Esophagus mucosa (tissue), 1 donor: ENCODE results near the gene PCMTD2. TPM values are rescaled to one million over a fixed set of nuclear protein-coding genes. Genes with fewer than 3 reads are reported as not detected.
A peak's percentile ranks its signal among the peaks of the same experiment; 100 is the strongest.
"Not testable (repeated sequence)": the region's sequence is repeated elsewhere in the genome, so short reads cannot be mapped to it uniquely, and the experiment has no call there.

Experiments
- ATAC-seq: fragments of 200-7000 bp; cut with Tn5 transposase; one replicate; pipeline ENCODE4 v1.9.1; 2020
- total RNA-seq: library from RNA; stranded (reverse); gene quantifications from one replicate; pipeline ENCODE4 v1.2.4, GENCODE V29; 2023
- donor health status: DM: yes; HTN: yes; CAD: no.

Gene PCMTD2
- total RNA-seq, 1 donor from 2014 or later, result 26.0 TPM

DNA sequence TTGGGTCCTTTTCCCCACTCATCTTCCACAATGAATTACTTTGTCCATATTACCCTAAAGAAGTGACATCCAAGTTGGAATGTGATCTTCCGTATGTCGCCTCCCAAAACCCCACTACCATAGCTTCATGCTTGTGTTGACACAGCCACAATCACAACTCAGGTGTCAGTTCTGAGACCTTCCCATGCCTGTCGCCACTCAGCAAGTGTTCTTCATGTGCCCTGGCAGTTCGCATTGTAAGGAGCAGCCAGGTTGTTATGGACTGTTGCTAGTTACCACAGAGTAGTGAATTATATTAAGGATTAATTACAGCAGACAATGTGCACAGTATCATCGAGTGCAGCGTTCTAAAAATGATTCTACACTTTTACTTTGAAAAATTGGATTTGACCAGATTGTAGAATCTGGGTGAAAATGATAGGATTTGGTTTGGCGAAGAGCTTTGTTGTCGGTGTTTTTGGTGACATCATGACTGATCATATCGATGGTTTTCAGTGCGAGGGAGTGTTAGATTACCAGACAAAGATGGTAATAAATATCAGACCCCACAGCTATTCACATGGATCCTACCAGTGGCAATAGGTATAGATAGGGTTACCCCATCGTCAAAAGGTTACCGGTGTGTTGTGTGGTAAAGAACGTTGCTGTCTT lies 1.7 kb downstream of the PCMTD2 start:
- no peak for ATAC-seq

DNA sequence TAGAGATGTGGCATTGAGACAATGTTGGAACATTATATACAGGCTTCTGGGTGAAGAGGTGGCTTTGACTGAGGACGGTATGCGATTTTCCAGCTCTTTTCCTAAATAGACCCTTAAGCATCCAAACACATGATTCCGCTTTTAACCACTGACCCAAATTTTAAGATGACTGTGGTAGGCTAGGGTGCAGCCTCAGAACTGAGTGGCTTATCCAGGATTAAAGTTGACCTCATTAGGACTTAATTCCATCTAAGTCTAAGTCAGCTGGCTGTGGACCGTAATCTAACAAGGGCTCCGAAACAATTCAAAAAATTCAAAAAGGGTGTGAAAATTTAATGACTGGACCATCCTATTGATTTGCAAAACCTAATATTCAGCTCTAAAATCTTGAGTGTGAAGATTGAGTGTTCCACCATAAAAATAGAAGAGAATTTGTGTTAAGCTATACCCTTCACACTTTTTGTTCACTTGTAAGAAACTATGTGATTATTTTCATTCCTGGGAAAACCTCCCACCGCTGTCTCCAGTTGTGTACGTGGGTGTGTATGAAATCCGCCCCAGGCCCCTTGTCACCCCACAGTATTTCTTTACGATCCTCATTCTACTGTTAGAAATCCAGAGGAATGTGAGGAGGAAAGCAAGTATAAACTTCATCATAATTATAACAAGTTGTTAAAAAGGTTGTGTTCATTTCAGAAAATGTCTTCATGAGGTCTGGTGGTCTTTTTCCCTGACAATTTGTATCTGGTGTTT lies 2.7 kb downstream of the PCMTD2 start:
- ATAC-seq, result no peak

DNA sequence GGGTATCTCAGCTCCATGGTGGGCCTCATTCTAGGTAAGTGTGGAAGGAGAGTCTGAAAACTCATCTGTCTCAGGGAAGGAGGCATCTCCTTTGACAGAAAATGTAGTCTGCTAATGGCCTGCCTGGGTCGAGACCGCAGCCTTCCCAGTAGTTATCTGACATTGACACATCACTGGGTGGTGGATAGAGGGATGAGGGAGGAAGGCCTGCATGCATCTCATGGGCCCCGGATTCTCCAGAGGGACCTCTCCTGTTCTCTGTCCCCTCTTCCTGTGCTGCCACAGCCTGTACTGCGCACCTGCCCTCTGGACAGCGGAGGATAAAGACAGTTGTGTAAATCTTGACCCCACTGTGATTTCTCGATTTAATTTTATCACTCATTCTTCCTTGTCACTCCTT lies 4.7 kb downstream of the PCMTD2 start:
- ATAC-seq, result no peak

DNA sequence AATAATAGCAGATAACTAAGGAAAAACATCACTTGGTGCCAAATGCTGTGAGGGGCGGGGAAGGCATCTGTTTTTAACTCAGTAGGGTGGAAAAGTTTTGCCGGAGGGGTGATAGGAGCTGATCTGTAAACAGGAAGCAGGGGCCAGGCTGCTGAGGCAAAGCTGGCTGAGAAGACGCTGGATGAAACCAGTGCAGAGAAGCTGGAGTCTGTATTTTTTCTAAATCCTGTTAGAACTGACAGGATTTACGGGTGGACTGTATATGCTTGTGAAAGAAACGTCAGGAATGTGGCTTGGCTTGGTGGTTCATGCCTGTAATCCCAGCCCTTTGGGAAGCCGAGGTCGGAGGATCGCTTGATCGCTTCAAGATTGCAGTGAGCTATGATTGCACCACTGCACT lies 5.6 kb downstream of the PCMTD2 start:
- ATAC-seq, result no peak

DNA sequence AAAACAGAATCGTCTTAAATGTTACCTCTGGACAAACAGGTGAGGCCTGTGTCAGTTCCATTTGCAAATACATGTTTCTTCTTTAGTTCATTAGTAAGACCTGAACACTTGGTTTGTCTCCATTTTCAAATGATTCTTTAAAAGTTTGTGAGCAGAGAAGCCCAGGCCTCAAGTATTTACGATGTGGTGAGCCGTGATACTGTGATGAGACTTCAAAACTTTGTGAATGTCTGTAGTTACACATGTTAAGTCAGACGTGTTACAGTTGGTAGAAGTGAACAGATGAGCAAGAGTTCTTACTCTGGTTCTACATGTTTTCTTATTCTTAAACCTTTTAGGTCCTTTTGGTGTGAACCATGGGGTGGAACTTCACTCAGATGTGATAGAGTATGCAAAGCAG lies 8.5 kb downstream of the PCMTD2 start:
- no peak for ATAC-seq

DNA sequence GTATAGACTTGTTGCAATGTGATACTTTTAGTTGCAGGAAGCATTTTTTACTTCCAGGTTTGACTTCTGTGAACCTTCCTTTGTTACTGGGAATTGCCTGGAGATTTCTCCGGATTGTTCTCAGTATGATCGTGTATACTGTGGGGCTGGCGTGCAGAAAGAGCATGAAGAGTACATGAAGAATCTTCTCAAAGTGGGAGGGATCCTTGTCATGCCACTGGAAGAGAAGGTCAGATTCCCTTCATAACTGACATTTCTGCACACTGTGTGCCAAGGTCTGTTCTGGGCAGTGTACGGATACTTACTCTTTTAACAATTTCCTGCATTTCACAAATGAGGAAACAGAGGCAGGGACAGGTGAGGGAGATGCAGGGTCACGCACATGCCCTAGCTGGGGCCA lies 9.7 kb downstream of the PCMTD2 start:
- no peak for ATAC-seq

DNA sequence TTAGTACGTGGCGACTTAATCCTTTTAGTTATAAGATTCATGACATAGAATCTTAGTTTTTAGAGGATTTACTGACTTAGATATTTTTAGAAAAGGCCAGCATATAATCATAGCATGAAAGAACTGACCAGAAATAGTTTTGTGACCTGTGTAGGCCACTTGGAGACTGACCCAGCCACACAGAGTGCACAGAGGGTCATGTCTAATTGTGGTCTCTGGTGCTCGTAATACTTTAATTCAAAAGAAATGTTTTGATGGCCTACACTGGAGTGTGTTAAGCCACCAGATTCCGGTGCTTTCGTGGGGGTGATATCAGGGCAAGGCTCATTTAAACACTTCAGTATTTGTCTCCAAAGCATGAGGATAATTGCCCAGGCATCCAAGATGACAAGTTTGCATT lies 11.4 kb downstream of the PCMTD2 start:
- ATAC-seq, result no peak

DNA sequence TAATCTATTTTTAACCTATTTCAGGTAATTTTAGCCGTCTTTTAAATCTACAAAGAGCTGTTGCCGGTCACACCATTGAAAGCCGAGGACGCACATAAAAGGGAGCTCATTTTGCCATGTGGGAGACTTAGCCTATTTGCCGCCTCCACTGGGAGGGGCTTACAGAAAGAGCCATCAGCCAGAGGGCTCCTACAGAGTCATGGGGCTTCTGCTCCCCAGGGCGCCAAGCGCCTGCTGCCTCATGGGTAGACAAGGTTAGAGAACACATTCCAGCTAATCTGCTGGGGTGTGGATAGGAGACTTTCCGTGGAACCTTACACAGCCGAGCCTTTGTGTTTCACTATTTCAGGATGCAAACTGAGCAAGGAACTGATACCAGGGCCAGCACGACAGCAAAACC lies 12.6 kb downstream of the PCMTD2 start:
- no peak for ATAC-seq

DNA sequence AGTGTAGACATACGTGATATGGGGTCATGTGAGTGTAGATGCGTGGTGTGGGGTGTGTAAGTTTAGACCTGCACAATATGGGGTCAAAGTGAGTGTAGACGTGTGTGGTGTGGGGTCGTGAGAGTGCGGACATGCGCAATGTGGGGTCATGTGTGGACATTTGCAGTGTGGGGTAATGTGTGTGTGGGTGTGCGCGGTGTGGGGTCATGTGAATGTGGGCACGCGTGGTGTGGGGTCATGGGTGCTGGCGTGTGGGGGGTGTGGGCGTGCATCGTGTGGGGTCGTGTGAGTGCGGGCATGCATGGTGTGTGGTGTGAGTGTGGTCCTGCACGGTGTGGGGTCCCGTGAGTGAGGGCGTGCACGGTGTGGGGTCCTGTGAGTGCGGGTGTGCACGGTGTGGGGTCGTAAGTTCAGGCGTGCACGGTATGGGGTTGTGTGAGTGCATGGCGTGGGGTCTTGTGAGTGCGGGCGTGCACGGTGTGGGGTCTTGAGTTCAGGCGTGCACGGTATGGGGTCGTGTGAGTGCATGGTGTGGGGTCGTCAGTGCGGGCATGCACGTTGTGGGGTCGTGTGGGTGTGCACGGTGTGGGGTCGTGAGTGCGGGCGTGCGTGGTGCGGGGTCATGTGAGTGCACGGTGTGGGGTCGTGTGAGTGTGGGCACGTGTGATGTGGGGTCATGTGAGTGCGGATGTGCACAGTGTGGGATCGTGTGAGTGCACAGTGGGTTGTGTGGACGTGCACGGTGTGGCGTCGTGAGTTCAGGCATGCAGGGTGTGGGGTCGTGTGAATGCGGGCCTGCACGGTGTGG lies 14.3 kb downstream of the PCMTD2 start:
- ATAC-seq, result peak; percentile 36

DNA sequence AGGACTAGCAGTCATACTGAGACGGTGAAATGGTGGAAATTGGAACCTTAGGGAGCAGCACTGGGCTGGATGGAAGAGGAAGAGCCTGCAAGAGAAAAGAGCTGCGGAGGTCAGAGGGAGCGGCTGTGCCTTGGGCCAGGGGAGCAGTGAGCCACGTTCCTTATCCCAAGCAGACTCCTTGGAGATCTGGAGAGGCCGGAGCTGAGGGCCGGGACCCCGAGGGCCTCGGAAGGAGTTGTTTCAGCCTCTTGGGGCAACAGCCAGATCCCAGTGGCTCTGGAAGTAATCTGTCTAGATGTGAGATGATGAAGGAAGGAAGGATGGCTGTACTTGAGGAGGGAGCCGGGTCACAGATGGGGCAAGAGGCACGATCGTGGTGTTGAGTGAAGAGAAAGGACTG lies 16.1 kb downstream of the PCMTD2 start:
- no peak for ATAC-seq

DNA sequence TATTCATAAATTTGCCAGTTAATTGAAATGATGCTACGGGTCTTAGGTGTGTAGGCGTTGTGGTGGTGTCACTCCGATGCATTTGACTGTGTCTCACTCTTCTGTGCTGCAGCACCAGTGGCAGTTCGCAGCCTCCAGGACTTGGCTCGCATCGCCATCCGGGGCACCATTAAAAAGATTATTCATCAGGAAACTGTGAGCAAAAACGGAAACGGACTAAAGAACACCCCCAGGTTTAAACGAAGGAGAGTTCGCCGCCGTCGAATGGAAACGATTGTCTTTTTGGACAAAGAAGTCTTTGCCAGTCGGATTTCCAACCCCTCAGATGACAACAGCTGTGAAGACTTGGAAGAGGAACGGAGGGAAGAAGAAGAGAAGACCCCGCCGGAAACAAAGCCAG lies 17.6 kb downstream of the PCMTD2 start:
- ATAC-seq, result no peak

DNA sequence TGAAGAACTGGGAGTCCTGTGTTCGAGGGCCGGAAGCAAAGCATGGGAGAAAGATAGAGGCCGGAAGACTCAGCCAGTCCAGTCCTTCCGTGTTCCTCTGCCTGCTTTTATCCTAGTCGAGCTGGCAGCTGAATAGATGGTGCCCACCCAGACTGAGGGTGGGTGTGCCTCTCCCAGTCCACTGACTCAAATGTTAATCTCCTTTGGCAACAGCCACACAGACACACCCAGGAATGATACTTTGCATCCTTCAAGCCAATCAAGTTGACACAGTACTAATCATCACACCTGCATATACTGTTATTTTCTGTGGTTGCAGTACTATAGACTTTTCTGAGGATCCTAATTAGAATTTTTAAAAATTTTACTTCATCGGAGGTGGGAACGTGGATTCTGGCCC lies 21.3 kb downstream of the PCMTD2 start:
- no peak for ATAC-seq

DNA sequence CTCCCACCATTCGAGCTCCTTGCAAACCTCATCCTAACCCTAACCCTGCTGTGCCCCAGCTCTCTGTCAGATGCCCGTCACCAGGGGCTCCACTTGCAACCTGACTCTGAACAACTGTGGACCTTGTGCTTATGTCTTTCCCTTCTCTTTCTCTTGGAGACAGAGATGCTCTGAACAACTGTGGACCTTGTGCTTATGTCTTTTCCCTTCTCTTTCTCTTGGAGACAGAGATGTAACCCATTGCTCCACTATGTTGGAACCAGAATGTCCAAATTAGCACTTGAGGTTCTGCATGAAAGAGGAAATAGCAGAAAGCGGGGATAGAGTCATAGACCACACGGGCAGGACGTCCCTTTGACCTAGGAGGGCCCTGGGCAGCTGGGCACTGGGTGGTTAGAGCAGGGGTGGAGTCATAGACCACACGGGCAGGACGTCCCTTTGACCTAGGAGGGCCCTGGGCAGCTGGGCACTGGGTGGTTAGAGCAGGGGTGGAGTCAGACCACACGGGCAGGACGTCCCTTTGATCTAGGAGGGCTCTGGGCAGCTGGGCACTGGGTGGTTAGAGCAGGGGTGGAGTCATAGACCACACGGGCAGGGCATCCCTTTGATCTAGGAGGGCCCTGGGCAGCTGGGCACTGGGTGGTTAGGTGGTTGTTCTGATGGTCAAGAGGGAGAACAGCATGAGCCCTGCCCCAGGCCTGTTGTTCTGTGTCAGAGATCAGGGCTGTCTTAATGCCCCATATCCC lies 22.2 kb downstream of the PCMTD2 start:
- no peak for ATAC-seq

DNA sequence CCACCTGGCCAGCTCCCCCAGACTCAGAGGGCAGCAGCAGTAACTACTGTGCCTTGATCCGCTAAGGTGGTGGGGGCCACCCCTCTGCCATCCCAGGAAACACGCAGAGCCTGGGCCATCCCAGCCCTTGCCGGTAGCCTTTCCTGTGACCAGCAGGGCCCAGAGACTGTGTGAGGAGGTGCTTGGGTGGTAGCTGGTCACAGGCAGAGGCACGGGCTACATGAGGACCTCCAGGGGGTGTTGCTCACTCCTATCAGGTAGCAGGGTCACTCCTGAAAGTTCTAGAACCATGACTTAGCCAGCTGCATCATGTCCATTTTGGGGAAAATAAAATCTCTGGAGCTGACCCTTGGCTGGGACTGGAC lies 22.8 kb downstream of the PCMTD2 start:
- ATAC-seq, result peak; percentile 37

DNA sequence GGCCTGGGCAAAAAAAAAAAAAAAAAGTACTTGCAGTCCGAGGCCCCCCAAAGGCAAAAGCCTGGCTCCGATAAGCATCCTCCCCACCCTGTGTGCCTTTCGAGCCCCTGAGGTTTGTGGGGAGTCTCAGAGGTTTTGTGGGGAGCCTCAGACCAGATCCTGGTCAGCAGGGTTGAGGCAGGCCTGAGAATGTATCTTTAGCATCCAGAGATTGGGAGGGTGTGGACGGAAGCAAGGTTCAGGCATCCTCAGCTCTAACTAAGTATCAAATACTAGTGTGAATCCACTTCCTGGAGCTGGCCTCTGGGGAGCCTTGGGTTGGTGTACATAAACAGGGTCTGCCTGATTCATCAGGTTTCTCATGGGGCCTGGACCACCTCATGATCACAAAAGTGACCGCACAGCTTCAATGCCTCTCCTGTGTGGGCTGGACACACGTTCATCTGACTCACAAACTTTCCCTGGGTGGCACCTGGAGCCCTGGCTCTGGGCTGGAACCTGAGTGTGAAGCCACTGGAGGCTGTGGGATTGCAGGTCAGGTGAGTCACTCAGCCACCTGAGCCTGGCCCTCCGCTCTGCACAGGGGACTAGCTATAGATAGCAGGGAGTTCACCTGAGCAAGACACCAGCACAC lies 24.4 kb downstream of the PCMTD2 start:
- ATAC-seq, result peak; percentile 23

DNA sequence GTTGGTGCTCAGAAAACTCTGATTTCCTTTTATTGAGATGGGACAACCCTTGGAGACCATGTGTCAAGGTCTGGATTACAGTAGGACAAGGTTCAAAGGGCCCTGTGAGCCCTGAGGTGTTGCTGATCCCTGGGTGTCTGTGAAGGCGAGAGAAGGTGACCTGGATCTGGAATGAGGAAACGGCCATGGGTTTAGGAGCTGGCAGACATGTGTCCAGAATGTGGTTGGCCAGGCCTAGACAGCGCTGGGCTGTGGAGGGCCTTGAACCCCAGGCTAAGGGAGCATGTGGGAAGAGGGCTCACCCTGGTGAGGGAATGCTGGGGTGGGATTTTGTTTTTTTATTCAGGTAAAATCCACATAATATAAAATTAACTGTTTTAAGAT lies 24.9 kb downstream of the PCMTD2 start:
- no peak for ATAC-seq

DNA sequence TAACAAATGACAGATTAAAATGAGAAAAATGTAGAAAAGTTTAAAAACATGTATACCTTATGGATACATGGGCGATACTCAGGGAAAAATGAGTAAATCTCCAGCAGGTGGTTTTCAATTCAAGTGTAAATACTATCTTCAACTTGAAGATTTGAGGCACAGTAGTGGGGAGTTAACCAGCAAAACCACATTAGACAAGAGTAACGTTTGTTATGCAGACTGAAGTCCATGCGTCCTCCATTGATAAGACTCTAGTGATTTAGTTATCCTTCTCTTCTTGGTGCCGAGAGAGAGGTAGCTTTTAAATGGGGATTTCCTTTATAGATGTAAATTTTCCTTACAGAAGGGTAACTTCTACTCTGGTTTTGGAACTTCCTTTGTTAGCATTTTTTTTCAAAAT lies 28.1 kb downstream of the PCMTD2 start:
- ATAC-seq, result no peak

DNA sequence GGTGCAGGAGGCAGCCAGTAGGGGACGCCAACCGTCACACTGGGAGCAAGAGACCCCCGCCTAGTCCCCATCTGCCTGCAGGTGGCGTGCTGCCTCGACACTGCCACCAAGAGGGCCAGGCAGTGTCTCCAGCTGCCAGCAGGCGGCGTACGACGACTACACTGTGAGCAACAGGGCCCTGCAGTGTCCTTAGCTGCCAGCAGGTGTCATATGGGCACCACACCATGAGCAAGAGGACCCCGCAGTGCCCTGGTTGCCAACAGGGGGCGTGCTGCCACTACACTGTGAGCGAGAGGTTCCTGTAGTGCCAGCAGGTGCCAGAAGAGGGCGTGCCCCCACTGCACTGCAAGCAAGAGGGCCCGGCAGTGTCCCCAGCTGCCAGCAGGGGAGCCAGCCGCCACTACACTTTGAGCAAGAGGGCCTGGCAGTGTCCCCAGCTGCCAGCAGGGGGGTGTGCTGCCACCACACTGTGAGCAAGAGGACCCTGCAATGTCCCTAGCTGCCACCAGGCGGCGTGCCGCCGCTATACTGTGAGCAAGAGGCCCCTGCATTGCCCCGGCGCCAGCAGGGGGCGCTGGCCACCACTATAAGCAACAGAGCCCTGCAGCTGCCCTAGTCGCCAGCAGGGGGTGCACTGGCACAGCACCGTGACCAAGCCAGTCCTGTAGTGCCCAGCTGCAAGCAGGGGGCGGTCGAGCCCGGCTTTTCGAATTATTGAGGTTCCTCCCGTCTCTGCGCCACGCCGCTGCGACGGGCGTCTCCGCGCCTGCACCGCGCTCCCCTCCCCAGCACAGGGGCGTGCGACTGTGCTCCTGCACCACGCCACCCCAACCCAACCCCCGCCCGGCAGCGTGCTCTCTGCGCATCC lies 30.3 kb downstream of the PCMTD2 start:
- peak; percentile 83 for ATAC-seq

DNA sequence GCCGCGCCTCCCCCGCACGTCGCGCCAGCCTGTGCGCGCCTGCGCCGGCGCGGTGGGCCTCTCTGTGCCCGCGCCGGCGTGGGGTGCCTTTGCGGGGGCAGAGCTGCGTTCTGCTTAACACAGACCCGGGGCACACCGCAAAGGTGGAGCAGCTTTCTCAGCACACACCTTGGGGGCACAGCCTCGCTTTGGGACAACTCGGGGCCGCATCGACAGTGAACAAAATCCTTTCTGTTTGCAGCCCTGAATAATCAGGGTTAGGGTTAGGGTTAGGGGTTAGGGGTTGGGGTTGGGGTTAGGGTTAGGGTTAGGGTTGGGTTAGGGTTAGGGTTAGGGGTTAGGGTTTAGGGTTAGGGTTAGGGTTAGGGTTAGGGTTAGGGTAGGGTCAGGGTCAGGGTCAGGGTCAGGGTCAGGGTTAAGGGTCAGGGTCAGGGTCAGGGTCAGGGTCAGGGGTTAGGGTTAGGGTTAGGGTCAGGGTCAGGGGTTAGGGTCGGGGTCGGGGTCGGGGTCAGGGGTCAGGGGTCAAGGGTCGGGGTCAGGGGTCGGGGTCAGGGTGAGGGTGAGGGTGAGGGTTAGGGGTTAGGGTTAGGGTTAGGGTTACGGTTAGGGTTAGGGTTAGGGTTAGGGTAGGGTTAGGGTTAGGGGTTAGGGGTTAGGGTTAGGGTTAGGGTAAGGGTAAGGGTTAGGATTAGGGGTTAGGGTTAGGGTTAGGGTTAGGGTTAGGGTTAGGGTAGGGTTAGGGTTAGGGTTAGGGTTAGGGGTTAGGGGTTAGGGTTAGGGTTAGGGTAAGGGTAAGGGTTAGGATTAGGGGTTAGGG lies 31.1 kb downstream of the PCMTD2 start:
- peak; percentile 23 for ATAC-seq

DNA sequence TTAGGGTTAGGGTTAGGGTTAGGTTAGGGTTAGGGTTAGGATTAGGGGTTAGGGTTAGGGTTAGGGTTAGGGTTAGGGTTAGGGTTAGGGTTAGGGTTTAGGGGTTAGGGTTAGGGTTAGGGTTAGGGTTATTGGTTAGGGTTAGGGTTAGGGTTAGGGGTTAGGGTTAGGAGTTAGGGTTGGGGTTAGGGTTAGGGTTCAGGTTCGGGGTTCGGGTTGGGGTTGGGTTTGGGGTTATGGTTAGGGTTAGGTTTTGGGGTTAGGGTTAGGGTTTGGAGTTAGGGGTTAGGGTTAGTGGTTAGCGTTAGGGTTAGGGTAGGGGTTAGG lies 31.7 kb downstream of the PCMTD2 start:
- ATAC-seq, result not testable (repeated sequence)

DNA sequence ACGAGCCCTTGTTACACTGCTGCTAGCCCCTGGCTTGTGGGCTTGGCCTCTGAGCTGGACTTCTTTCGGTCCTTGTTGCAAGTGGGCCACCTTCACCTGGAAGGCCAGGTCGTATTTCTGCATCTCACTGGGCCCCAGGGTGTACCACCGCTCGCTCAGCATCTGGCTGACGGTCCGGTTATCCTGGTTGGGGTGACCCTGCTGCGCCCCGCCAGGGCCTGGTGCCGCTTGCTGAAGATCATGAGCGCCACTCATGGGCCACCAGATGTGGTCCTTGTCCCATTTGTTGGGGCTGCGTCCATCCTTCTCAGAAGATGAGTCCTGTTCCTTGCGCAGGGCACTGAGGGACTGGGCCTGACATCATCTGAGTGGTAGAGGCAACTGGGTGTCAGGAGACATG lies 36.6 kb downstream of the PCMTD2 start:
- not testable (repeated sequence) for ATAC-seq
